ENCODE results near the gene VCP. TPM values are rescaled to one million over a fixed set of nuclear protein-coding genes. Genes with fewer than 3 reads are reported as not detected.

Gene VCP
- total and polyA plus RNA-seq, 9 of the 15 experiments (the other 6 are each of a cell fraction or from before 2014, with no cell fraction given) = 7.1 to 257 (median 199) TPM

GRCh38 chr9:35111001-35111933 lies 38.8 kb upstream of the VCP start (continued):
- TF ChIP-seq ZFP36 (IDR thresholded peaks at IDR 0.05; ENCODE audit: low read depth, low read length, partially characterized antibody) (peak; percentile 6), RBM34 (IDR thresholded peaks at IDR 0.05; ENCODE audit: borderline replicate concordance, insufficient read depth, low read length) (no peak), HNRNPK (IDR thresholded peaks at IDR 0.05; ENCODE audit: low read depth, low read length, poor library complexity, severe bottlenecking) (peak; percentile 63), SIN3A (IDR thresholded peaks at IDR 0.05; ENCODE audit: borderline replicate concordance in 2 of 2, control insufficient read depth in 1 of 2, low read depth in 2 of 2, low read length in 2 of 2) (peak in 1 of 2 experiments; percentile 42; a peak in 1 of 4 replicates), ZSCAN32 (CRISPR knock-in tag; IDR thresholded peaks at IDR 0.05) (no peak), NBN (IDR thresholded peaks at IDR 0.05; ENCODE audit: low read depth) (no peak), ZNF253 (CRISPR knock-in tag; conservative IDR thresholded peaks at IDR 0.05) (no peak), SAP30 (IDR thresholded peaks at IDR 0.05; ENCODE audit: borderline replicate concordance, insufficient read depth, low read depth, low read length, poor library complexity, severe bottlenecking) (peak; percentile 74), SREBF1 (IDR thresholded peaks at IDR 0.05; ENCODE audit: borderline replicate concordance, low read depth, low read length) (no peak), MAZ (CRISPR knock-in tag; conservative IDR thresholded peaks at IDR 0.05 in 1 of 2, IDR thresholded peaks at IDR 0.05 in 1 of 2) (peak in 1 of 2 experiments; percentile 44; a peak in 2 of 4 replicates), CCNT2 (IDR thresholded peaks at IDR 0.05; ENCODE audit: borderline replicate concordance, extremely low read depth, insufficient read length, low read depth, low read length) (peak; percentile 61), CREM (IDR thresholded peaks at IDR 0.05; ENCODE audit: low read depth) (peak; percentile 12), NRF1 (conservative IDR thresholded peaks at IDR 0.05 in 1 of 2, IDR thresholded peaks at IDR 0.05 in 1 of 2) (peak; percentile 19 to 26; a peak in 1 of 4 replicates), TOE1 (IDR thresholded peaks at IDR 0.05; ENCODE audit: borderline replicate concordance) (peak; percentile 60; the same call in 1 of the 2 replicates), TOE1 (CRISPR knock-in tag; IDR thresholded peaks at IDR 0.05; ENCODE audit: borderline replicate concordance, low read depth) (no peak), ZNF263 (CRISPR knock-in tag; IDR thresholded peaks at IDR 0.05; ENCODE audit: borderline replicate concordance) (peak; percentile 73), MAFG (tag; conservative IDR thresholded peaks at IDR 0.05) (no peak), RFX5 (IDR thresholded peaks at IDR 0.05; ENCODE audit: low read depth, low read length) (no peak), JUND (IDR thresholded peaks at IDR 0.05; ENCODE audit: borderline replicate concordance, low read depth, low read length) (peak; percentile 72), JUND (tag; IDR thresholded peaks at IDR 0.05; ENCODE audit: borderline replicate concordance, low read depth, low read length) (0 out of 3 replicates have a peak, but pooled peaks have one; percentile 37), ZNF277 (CRISPR knock-in tag; IDR thresholded peaks at IDR 0.05; ENCODE audit: borderline replicate concordance) (no peak)

All from K562 (cell line).